Panc1 (cell line): ENCODE measurements around the gene ARHGAP44. TPM values are rescaled to one million over a fixed set of nuclear protein-coding genes. Genes with fewer than 3 reads are reported as not detected.
A peak's percentile ranks its signal among the peaks of the same experiment; 100 is the strongest.

Source experiments
- ATAC-seq: fragments of 200-7000 bp; cut with Tn5 transposase; 2 replicates; pipeline ENCODE4 v1.9.1; 2020; ENCODE audit warnings: mild to moderate bottlenecking, moderate library complexity
- BruUV-seq: library from RNA; stranded (reverse); fragments of 400-500 nt; replicated peaks from 2 replicates; lab custom pipeline; 2021; lab: Mats Ljungman, UMichigan
- CTCF ChIA-PET: fragments of 300-600 bp; sonication (Branson Sonifier 250); formaldehyde crosslinking; loops from one replicate; lab custom pipeline; 2022; ENCODE audit warnings: antibody characterized with exemption; lab: Charles Lee
- POLR2A ChIA-PET: fragments of 300-600 bp; sonication (Branson Sonifier 250); formaldehyde crosslinking; loops from one replicate; lab custom pipeline; 2022; ENCODE audit warnings: antibody characterized with exemption; lab: Charles Lee
- DNase-seq: peaks from one replicate; pipeline ENCODE4 v3.0.0-alpha.2; 2010; ENCODE audit warnings: low read depth, low spot score
- H3K27ac ChIP-seq: 2 replicates; pipeline ENCODE4 v1.5.1; 2011; ENCODE audit warnings: mild to moderate bottlenecking, low read length, inconsistent platforms
- H3K27me3 ChIP-seq: fragments of 200-500 bp; sonication (Bioruptor generic); 2 replicates; pipeline ENCODE4 v1.6.0; 2014; ENCODE audit warnings: low read length, inconsistent platforms; ENCODE audit not compliant: control insufficient read depth, insufficient read depth
- H3K36me3 ChIP-seq: fragments of 200-500 bp; sonication (Bioruptor generic); 2 replicates; pipeline ENCODE4 v1.5.1; 2014; ENCODE audit warnings: inconsistent platforms, mild to moderate bottlenecking, low read length, moderate library complexity; ENCODE audit not compliant: control insufficient read depth, insufficient read depth
- H3K4me1 ChIP-seq: 2 replicates; pipeline ENCODE4 v1.5.1; 2011; ENCODE audit warnings: inconsistent platforms, mild to moderate bottlenecking, low read length, moderate library complexity; ENCODE audit not compliant: control insufficient read depth, insufficient read depth
- H3K4me3 ChIP-seq, 2 experiments: 2 replicates each; pipeline ENCODE4 v1.5.1; 2011 to 2012; ENCODE audit warnings: low read depth in 2 of 2, low read length in 2 of 2, mild to moderate bottlenecking in 2 of 2, inconsistent platforms in 1 of 2, moderate library complexity in 1 of 2
- H3K9me3 ChIP-seq: fragments of 200-500 bp; sonication (Bioruptor generic); 2 replicates; pipeline ENCODE4 v1.5.1; 2014; ENCODE audit warnings: low read depth, mild to moderate bottlenecking, inconsistent platforms, low read length, moderate library complexity; ENCODE audit not compliant: control insufficient read depth, insufficient read depth
- CTCF ChIP-seq: fragments of 450-650 bp; IDR thresholded peaks from 2 replicates; pipeline ENCODE4 v1.5.1; 2017; ENCODE audit warnings: mild to moderate bottlenecking
- POLR2AphosphoS5 ChIP-seq: IDR thresholded peaks from 2 replicates; pipeline ENCODE4 v1.6.1; 2012; ENCODE audit warnings: mild to moderate bottlenecking, low read depth, low read length, moderate library complexity
- REST ChIP-seq, 2 experiments: IDR thresholded peaks; 2 replicates each; pipeline ENCODE4 v1.6.1; 2011 to 2012; ENCODE audit warnings: low read depth in 2 of 2, control low read depth in 1 of 2, low read length in 1 of 2, mild to moderate bottlenecking in 1 of 2, moderate library complexity in 1 of 2; ENCODE audit not compliant: insufficient read depth in 1 of 2
- SIN3A ChIP-seq: IDR thresholded peaks from 2 replicates; pipeline ENCODE4 v1.6.1; 2012; ENCODE audit warnings: low read depth, mild to moderate bottlenecking, low read length, moderate library complexity, borderline replicate concordance; ENCODE audit not compliant: insufficient read depth
- TCF7L2 ChIP-seq: IDR thresholded peaks from 2 replicates; pipeline ENCODE4 v1.6.1; 2011; ENCODE audit warnings: mild to moderate bottlenecking, low read depth, low read length, inconsistent platforms
- in situ Hi-C: cut with HindIII; loops from 2 replicates; pipeline ENCODE4 v1.10.0; 2016; ENCODE audit warnings: low sequenced_read_pairs, low pct_unique_long_range_greater_than_20kb
- intact Hi-C: fragments of 100-400 bp; cut with micrococcal nuclease; formaldehyde crosslinking; loops from one replicate; pipeline ENCODE4 v1.10.0; 2022; ENCODE audit not compliant: unreplicated experiment
- total RNA-seq: library from RNA; stranded (reverse); gene quantifications from one replicate; pipeline ENCODE4 v1.2.1, GENCODE V29; 2021; ENCODE audit not compliant: unreplicated experiment

The ARHGAP44 gene
- total RNA-seq, 1 experiment from 2014 or later: 0.80 TPM

- ATAC-seq (peak; percentile 94), DNase-seq (peak; percentile 50)
- TF ChIP-seq POLR2AphosphoS5: no peak
- TF ChIP-seq SIN3A: no peak
- peak; percentile 99 for TF ChIP-seq CTCF
- no peak for TF ChIP-seq TCF7L2
- Histone ChIP-seq H3K27ac (no peak overlapping the region), H3K4me3 (peak overlapping the region; percentile 34 to 65), H3K4me1 (no peaks in the 10 kb centered on the region), H3K9me3 (no peaks in the 10 kb centered on the region), H3K27me3 (no peaks in the 10 kb centered on the region), H3K36me3 (no peaks in the 10 kb centered on the region)
- in situ Hi-C loops: no loop called here
- ChIA-PET POLR2A (no interaction called here), CTCF (no interaction called here)
- intact Hi-C loops: no loop called here
- BruUV-seq: no TSS peak
Measured at GRCh38 chr17:13024526-13025257, 235.4 kb downstream of the ARHGAP44 start.

DNA sequence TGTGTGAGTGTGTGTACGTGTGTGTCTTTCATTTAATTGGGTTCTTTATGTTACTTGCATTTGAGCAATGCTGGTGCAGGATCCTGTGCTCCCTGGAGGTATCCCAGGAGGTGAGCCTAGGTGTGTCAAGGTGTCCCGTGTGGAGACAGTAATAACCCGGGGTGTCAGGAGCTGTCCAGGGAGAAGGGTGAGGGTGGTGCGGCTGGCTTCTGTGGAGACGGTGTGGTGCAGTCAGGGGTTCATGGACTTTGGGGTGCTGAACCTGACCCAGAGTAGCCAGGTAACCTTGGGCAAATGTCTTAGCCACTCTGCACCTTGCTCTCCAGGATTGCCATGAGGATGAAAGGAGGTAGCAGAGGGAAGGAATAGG is 235.9 kb downstream of the ARHGAP44 start:
- intact Hi-C loops (no loop called here), in situ Hi-C loops (no loop called here)
- no peak for DNase-seq
- Histone ChIP-seq H3K27ac (no peak overlapping the region), H3K4me3 (no peak overlapping the region), H3K36me3 (no peaks in the 10 kb centered on the region), H3K9me3 (no peaks in the 10 kb centered on the region), H3K4me1 (no peaks in the 10 kb centered on the region), H3K27me3 (no peaks in the 10 kb centered on the region)
- TF ChIP-seq TCF7L2: no peak
- TF ChIP-seq POLR2AphosphoS5: no peak
- no peak for TF ChIP-seq CTCF
- TF ChIP-seq SIN3A: no peak
- no peak for TF ChIP-seq REST (IDR thresholded peaks at IDR 0.05; ENCODE audit: insufficient read depth in 1 of 2, low read depth in 2 of 2, low read length in 1 of 2)
- POLR2A ChIA-PET: no interaction called here
- CTCF ChIA-PET: no interaction called here
- no TSS peak for BruUV-seq
- no peak for ATAC-seq
